Measurements from ENCODE around the gene NUFIP1.

DNA sequence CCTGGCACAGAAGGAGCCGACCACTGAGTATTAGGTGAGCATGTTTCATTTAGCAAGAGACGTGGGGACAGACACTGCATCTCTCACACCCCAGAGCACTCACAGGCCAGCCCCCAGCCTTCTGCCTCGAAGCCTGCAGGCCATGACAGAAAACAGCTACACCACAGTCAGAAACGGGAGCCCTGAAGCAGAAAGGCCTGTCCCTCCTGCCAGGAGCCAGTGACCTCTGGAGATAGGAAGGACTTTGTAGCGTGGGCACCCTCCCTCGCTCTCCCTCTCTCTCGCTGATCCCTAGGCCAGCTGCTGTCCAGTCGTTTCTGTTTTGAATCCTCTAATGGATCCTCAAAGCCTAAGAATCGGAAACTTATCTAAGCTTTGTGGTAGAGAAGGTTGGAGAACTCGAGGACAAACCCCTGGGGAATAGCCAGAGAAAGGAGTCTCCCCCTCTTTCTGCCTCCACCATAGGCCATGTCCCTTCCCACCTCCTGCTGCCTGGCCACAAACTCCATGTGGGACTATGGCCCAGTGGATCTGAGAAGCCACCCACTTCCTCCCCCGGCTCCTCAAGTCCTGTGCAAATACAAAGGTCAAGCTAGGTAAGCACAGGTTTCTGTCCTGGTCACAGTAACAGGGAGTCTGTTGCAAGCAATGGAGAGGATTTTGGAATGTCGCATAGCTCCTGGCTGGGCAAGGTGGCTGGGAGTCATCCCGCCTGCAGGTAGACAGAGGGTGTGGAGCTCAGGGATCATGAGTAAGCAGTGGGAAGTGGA, 95.1 kb downstream of the NUFIP1 start:
- TF ChIP-seq POLR2AphosphoS5 (IDR thresholded peaks at IDR 0.05) (no peak), POLR2A (IDR thresholded peaks at IDR 0.05) (no peak)
- TF ChIP-seq, protein P1, sequence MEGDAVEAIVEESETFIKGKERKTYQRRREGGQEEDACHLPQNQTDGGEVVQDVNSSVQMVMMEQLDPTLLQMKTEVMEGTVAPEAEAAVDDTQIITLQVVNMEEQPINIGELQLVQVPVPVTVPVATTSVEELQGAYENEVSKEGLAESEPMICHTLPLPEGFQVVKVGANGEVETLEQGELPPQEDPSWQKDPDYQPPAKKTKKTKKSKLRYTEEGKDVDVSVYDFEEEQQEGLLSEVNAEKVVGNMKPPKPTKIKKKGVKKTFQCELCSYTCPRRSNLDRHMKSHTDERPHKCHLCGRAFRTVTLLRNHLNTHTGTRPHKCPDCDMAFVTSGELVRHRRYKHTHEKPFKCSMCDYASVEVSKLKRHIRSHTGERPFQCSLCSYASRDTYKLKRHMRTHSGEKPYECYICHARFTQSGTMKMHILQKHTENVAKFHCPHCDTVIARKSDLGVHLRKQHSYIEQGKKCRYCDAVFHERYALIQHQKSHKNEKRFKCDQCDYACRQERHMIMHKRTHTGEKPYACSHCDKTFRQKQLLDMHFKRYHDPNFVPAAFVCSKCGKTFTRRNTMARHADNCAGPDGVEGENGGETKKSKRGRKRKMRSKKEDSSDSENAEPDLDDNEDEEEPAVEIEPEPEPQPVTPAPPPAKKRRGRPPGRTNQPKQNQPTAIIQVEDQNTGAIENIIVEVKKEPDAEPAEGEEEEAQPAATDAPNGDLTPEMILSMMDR (IDR thresholded peaks at IDR 0.05), result no peak

Data from transverse colon (tissue), 4 donors.